PC-3 (cell line): Measurements from ENCODE around the gene ARHGAP9.

Experiments
- EZH2 ChIP-seq: fragments of 300-600 bp; sonication (generic); IDR thresholded peaks from one replicate; pipeline ENCODE4 v1.6.1; 2017; ENCODE audit warnings: antibody characterized with exemption, mild to moderate bottlenecking, low read length; ENCODE audit not compliant: unreplicated experiment
- TF ChIP-seq, protein P1 (sequence below): fragments of 300-600 bp; sonication (generic); conservative IDR thresholded peaks from 2 replicates; pipeline ENCODE4 v1.5.1; 2017; ENCODE audit warnings: antibody characterized with exemption, low read depth, mild to moderate bottlenecking, low read length

DNA sequence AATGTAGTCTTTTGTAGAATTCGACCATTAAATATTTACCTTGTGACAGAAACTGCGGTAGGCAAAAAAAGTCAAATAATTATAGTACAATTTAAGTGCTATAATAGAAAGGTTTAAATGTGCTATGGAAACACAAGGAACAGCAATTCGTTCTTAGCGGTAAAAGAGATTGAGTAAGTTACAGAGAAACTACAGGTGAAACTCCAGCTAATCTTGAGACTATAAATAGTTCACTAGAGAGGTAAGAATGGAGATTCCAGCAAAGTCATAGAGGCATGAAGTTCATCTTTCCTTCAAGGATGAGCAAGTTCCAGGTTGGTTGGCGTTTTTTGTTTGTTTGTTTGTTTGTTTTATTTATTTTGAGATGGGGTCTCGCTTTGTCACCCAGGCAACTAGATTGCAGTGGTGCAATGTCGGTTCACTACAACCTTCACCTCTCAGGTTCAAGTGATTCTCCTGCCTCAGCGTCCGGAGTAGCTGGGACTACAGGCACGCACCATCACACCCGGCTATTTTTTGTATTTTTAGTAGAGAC lies 47.9 kb downstream of the ARHGAP9 start:
- no peak for TF ChIP-seq EZH2
- TF ChIP-seq, protein P1, sequence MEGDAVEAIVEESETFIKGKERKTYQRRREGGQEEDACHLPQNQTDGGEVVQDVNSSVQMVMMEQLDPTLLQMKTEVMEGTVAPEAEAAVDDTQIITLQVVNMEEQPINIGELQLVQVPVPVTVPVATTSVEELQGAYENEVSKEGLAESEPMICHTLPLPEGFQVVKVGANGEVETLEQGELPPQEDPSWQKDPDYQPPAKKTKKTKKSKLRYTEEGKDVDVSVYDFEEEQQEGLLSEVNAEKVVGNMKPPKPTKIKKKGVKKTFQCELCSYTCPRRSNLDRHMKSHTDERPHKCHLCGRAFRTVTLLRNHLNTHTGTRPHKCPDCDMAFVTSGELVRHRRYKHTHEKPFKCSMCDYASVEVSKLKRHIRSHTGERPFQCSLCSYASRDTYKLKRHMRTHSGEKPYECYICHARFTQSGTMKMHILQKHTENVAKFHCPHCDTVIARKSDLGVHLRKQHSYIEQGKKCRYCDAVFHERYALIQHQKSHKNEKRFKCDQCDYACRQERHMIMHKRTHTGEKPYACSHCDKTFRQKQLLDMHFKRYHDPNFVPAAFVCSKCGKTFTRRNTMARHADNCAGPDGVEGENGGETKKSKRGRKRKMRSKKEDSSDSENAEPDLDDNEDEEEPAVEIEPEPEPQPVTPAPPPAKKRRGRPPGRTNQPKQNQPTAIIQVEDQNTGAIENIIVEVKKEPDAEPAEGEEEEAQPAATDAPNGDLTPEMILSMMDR, result no peak
